ENCODE data around the gene HAVCR1. TPM values are rescaled to one million over a fixed set of nuclear protein-coding genes. Genes with fewer than 3 reads are reported as not detected.
A peak's percentile ranks its signal among the peaks of the same experiment; 100 is the strongest.

Gene HAVCR1
- total and polyA plus RNA-seq, 2 of the 13 experiments (the other 11 are each of a cell fraction or from before 2014, with no cell fraction given) = 0.93 to 12.3 TPM

GRCh38 chr5:157063776-157064430, 5.0 kb upstream of the HAVCR1 start (continued):
- TF ChIP-seq ZFP62 (CRISPR knock-in tag; IDR thresholded peaks at IDR 0.05) (no peak), PLRG1 (conservative IDR thresholded peaks at IDR 0.05) (no peak), THAP11 (CRISPR knock-in tag; IDR thresholded peaks at IDR 0.05) (no peak), SSRP1 (CRISPR knock-in tag; IDR thresholded peaks at IDR 0.05) (no peak), CBX1 (IDR thresholded peaks at IDR 0.05; ENCODE audit: low read depth) (no peak), KAT8 (CRISPR knock-in tag; IDR thresholded peaks at IDR 0.05) (no peak), GLI4 (CRISPR knock-in tag; IDR thresholded peaks at IDR 0.05; ENCODE audit: borderline replicate concordance) (no peak), FOXJ3 (CRISPR knock-in tag; IDR thresholded peaks at IDR 0.05; ENCODE audit: borderline replicate concordance) (no peak), ZNF121 (CRISPR knock-in tag; IDR thresholded peaks at IDR 0.05) (peak; percentile 96), NFYC (CRISPR knock-in tag; IDR thresholded peaks at IDR 0.05) (no peak), ZNF33A (CRISPR knock-in tag; IDR thresholded peaks at IDR 0.05; ENCODE audit: borderline replicate concordance) (no peak), SUZ12 (IDR thresholded peaks at IDR 0.05; ENCODE audit: low read depth, low read length) (no peak), PHF5A (CRISPR knock-in tag; IDR thresholded peaks at IDR 0.05; ENCODE audit: low read depth, unreplicated experiment) (no peak), SNAPC2 (CRISPR knock-in tag; IDR thresholded peaks at IDR 0.05) (no peak), ZNF441 (CRISPR knock-in tag; IDR thresholded peaks at IDR 0.05; ENCODE audit: borderline replicate concordance) (no peak), ZNF841 (CRISPR knock-in tag; IDR thresholded peaks at IDR 0.05; ENCODE audit: borderline replicate concordance) (no peak), SRY (CRISPR knock-in tag; IDR thresholded peaks at IDR 0.05) (no peak), JDP2 (CRISPR knock-in tag; IDR thresholded peaks at IDR 0.05; ENCODE audit: borderline replicate concordance) (no peak), ZKSCAN5 (CRISPR knock-in tag; IDR thresholded peaks at IDR 0.05) (no peak), SNRNP70 (IDR thresholded peaks at IDR 0.05; ENCODE audit: low read depth, low read length) (no peak), MED1 (CRISPR knock-in tag; IDR thresholded peaks at IDR 0.05) (peak; percentile 34; the same call in 1 of the 2 replicates), TRIM24 (CRISPR knock-in tag; IDR thresholded peaks at IDR 0.05) (no peak), NR2F6 (IDR thresholded peaks at IDR 0.05) (0 out of 2 replicates have a peak, but pooled peaks have one; percentile 8), NR2F6 (CRISPR knock-in tag; IDR thresholded peaks at IDR 0.05) (0 out of 2 replicates have a peak, but pooled peaks have one; percentile 10), ZMYM2 (CRISPR knock-in tag; IDR thresholded peaks at IDR 0.05) (peak; percentile 79), SETDB1 (CRISPR knock-in tag; IDR thresholded peaks at IDR 0.05; ENCODE audit: borderline replicate concordance) (no peak)
- TF ChIP-seq, protein P1, sequence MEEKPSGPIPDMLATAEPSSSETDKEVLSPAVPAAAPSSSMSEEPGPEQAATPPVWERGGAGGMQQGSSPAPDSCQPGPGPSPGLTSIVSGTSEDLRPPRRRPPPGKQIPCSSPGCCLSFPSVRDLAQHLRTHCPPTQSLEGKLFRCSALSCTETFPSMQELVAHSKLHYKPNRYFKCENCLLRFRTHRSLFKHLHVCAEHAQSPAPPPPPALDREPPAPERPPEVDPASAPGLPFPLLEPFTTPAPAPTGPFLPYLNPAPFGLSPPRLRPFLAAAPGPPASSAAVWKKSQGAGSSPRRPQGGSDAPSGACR (CRISPR knock-in tag; IDR thresholded peaks at IDR 0.05) = no peak
- TF ChIP-seq, protein P2, sequence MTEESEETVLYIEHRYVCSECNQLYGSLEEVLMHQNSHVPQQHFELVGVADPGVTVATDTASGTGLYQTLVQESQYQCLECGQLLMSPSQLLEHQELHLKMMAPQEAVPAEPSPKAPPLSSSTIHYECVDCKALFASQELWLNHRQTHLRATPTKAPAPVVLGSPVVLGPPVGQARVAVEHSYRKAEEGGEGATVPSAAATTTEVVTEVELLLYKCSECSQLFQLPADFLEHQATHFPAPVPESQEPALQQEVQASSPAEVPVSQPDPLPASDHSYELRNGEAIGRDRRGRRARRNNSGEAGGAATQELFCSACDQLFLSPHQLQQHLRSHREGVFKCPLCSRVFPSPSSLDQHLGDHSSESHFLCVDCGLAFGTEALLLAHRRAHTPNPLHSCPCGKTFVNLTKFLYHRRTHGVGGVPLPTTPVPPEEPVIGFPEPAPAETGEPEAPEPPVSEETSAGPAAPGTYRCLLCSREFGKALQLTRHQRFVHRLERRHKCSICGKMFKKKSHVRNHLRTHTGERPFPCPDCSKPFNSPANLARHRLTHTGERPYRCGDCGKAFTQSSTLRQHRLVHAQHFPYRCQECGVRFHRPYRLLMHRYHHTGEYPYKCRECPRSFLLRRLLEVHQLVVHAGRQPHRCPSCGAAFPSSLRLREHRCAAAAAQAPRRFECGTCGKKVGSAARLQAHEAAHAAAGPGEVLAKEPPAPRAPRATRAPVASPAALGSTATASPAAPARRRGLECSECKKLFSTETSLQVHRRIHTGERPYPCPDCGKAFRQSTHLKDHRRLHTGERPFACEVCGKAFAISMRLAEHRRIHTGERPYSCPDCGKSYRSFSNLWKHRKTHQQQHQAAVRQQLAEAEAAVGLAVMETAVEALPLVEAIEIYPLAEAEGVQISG (CRISPR knock-in tag; IDR thresholded peaks at IDR 0.05) = peak; percentile 11; the same call in 1 of the 2 replicates
